Loucy (cell line): ENCODE measurements around the gene CNTN4.

Experiments
- H2AFZ ChIP-seq: fragments of 200-600 bp; sonication (generic); 2 replicates; pipeline ENCODE4 v1.6.0; 2016; ENCODE audit warnings: antibody characterized with exemption, mild to moderate bottlenecking, low read length, moderate library complexity
- H3F3A ChIP-seq: fragments of 200-600 bp; 2 replicates; pipeline ENCODE4 v1.6.0; 2016; ENCODE audit warnings: antibody characterized with exemption, low read depth, mild to moderate bottlenecking
- H3K27me3 ChIP-seq: fragments of 200-600 bp; sonication (generic); 2 replicates; pipeline ENCODE4 v1.6.1; 2014; ENCODE audit warnings: low read length, mild to moderate bottlenecking; ENCODE audit not compliant: insufficient read depth, poor library complexity, severe bottlenecking
- H3K36me3 ChIP-seq: fragments of 200-600 bp; sonication (generic); 2 replicates; pipeline ENCODE4 v1.6.1; 2016; ENCODE audit warnings: low read length; ENCODE audit not compliant: insufficient read depth
- H3K4me1 ChIP-seq: fragments of 200-600 bp; sonication (generic); 2 replicates; pipeline ENCODE4 v1.5.1; 2014; ENCODE audit warnings: low read length, mild to moderate bottlenecking; ENCODE audit not compliant: insufficient read depth, poor library complexity, severe bottlenecking
- H3K4me2 ChIP-seq: fragments of 200-600 bp; sonication (generic); 2 replicates; pipeline ENCODE4 v1.6.0; 2014; ENCODE audit warnings: antibody characterized with exemption, low read length, low read depth, mild to moderate bottlenecking; ENCODE audit not compliant: poor library complexity, severe bottlenecking
- H3K4me3 ChIP-seq: fragments of 200-600 bp; sonication (generic); 2 replicates; pipeline ENCODE4 v1.5.1; 2014; ENCODE audit warnings: low read length, mild to moderate bottlenecking, mixed read lengths; ENCODE audit not compliant: poor library complexity, severe bottlenecking
- H3K79me2 ChIP-seq: fragments of 200-600 bp; sonication (generic); 2 replicates; pipeline ENCODE4 v1.6.1; 2014; ENCODE audit warnings: low read length; ENCODE audit not compliant: insufficient read depth
- H3K9ac ChIP-seq: fragments of 200-600 bp; sonication (generic); 2 replicates; pipeline ENCODE4 v1.6.0; 2014; ENCODE audit warnings: mild to moderate bottlenecking, low read depth, low read length, moderate library complexity; ENCODE audit not compliant: poor library complexity, severe bottlenecking
- H3K9me2 ChIP-seq: fragments of 200-600 bp; sonication (generic); replicated peaks from 2 replicates; pipeline ENCODE4 v1.6.1; 2016; ENCODE audit warnings: low read depth, low read length, mixed read lengths
- H3K9me3 ChIP-seq: fragments of 200-600 bp; sonication (generic); 2 replicates; pipeline ENCODE4 v1.6.1; 2014; ENCODE audit warnings: mild to moderate bottlenecking, antibody characterized with exemption, low read length, low read depth; ENCODE audit not compliant: insufficient read depth
- H4K20me1 ChIP-seq: fragments of 200-600 bp; sonication (generic); 2 replicates; pipeline ENCODE4 v1.6.0; 2014; ENCODE audit warnings: antibody characterized with exemption, low read length, mild to moderate bottlenecking; ENCODE audit not compliant: insufficient read depth, poor library complexity, severe bottlenecking
- CTCF ChIP-seq: fragments of 200-600 bp; sonication (generic); conservative IDR thresholded peaks from 2 replicates; pipeline ENCODE4 v1.5.1; 2014; ENCODE audit warnings: mild to moderate bottlenecking, antibody characterized with exemption, low read length
- EZH2phosphoT487 ChIP-seq: fragments of 200-600 bp; IDR thresholded peaks from 2 replicates; pipeline ENCODE4 v1.6.1; 2018; ENCODE audit warnings: antibody characterized with exemption, mild to moderate bottlenecking, moderate library complexity, borderline replicate concordance

CNTN4 gene

GRCh38 chr3:2770451-2770850, 671.8 kb downstream of the CNTN4 start:
- Histone ChIP-seq H3K4me1 (no peaks in the 10 kb centered on the region), H3K4me2 (no peak overlapping the region), H3K9me3 (no peaks in the 10 kb centered on the region), H3K9me2 (no peaks in the 10 kb centered on the region), H2AFZ (no peak overlapping the region), H4K20me1 (no peaks in the 10 kb centered on the region), H3K4me3 (no peak overlapping the region), H3F3A (no peaks in the 10 kb centered on the region), H3K36me3 (no peaks in the 10 kb centered on the region), H3K9ac (no peak overlapping the region), H3K79me2 (no peaks in the 10 kb centered on the region), H3K27me3 (no peaks in the 10 kb centered on the region)
- no peak for TF ChIP-seq EZH2phosphoT487
- no peak for TF ChIP-seq CTCF

GRCh38 chr3:2771193-2771592, 672.5 kb downstream of the CNTN4 start:
- no peaks in the 10 kb centered on the region for H3K9me2 ChIP-seq
- H4K20me1 ChIP-seq: no peaks in the 10 kb centered on the region
- H3K27me3 ChIP-seq: no peaks in the 10 kb centered on the region
- H3K79me2 ChIP-seq: no peaks in the 10 kb centered on the region
- H3F3A ChIP-seq: no peaks in the 10 kb centered on the region
- no peaks in the 10 kb centered on the region for H3K4me1 ChIP-seq
- H3K9me3 ChIP-seq: no peaks in the 10 kb centered on the region
- H3K9ac ChIP-seq: no peak overlapping the region
- no peak overlapping the region for H3K4me2 ChIP-seq
- no peak for TF ChIP-seq CTCF
- TF ChIP-seq EZH2phosphoT487: no peak
- H3K4me3 ChIP-seq: no peak overlapping the region
- H3K36me3 ChIP-seq: no peaks in the 10 kb centered on the region
- H2AFZ ChIP-seq: no peak overlapping the region

- no peaks in the 10 kb centered on the region for H3K79me2 ChIP-seq
- no peak for TF ChIP-seq EZH2phosphoT487
- TF ChIP-seq CTCF: no peak
Observed at GRCh38 chr3:2771741-2772140, 673.1 kb downstream of the CNTN4 start.

More at GRCh38 chr3:2771741-2772140, 673.1 kb downstream of the CNTN4 start:
- no peaks in the 10 kb centered on the region for H3F3A ChIP-seq
- H3K27me3 ChIP-seq: no peaks in the 10 kb centered on the region
- H3K36me3 ChIP-seq: no peaks in the 10 kb centered on the region
- H3K4me3 ChIP-seq: no peak overlapping the region
- no peaks in the 10 kb centered on the region for H3K9me2 ChIP-seq
- no peak overlapping the region for H2AFZ ChIP-seq
- H3K4me1 ChIP-seq: no peaks in the 10 kb centered on the region
- H3K9ac ChIP-seq: no peak overlapping the region
- no peaks in the 10 kb centered on the region for H4K20me1 ChIP-seq
- H3K9me3 ChIP-seq: no peaks in the 10 kb centered on the region
- H3K4me2 ChIP-seq: no peak overlapping the region
